Measurements from ENCODE around the gene DIAPH2. TPM values are rescaled to one million over a fixed set of nuclear protein-coding genes. Genes with fewer than 3 reads are reported as not detected.

The DIAPH2 gene
- total RNA-seq, 5 donors from 2014 or later (not counting 1 experiment from before 2014, with no cell fraction given): 8.4 to 15.3 (median 10.8) TPM

DNA sequence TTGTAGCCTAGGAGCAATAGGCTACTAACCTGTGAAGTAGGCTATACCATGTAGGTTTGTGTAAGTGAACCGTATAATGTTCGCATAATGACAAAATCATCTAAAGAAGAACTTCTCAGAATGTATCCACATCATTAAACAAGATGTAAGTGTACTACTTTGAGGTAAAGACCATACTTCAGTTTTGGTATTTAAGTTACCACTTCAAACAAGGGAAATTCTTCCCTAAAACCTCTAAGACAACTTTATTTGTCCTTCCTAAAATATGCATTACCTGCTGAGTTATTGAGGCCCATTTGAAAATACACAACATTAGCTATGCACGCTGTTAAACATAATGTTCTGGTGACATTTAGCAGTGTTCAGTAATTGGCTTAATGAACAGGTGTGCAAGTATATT lies 381.7 kb downstream of the DIAPH2 start:
- CTCF ChIA-PET: no interaction called here
- Mint-ChIP-seq H3K27me3 (no peaks in the 10 kb centered on the region), H3K9me3 (no peaks in the 10 kb centered on the region), H3K36me3 (peaks cover 12% of the 10 kb centered on the region), H3K27ac (no peak overlapping the region), H3K4me3 (no peak overlapping the region), H3K4me1 (peaks cover 0 to 2% (median 0%) of the 10 kb centered on the region in 3 donors)
- H3K4me1 ChIP-seq (ENCODE audit: control insufficient read depth in 1 of 2, extremely low read depth in 1 of 2, insufficient read depth in 2 of 2, low read length in 2 of 2): no peaks in the 10 kb centered on the region
- H3K36me3 ChIP-seq (ENCODE audit: control insufficient read depth in 2 of 2, extremely low read depth in 1 of 2, insufficient read depth in 1 of 2, low read length in 1 of 2): no peaks in the 10 kb centered on the region
- ATAC-seq (replicated peaks in 1 of 4) (no peak), DNase-seq (no peak)
- no peak overlapping the region for H3K4me3 ChIP-seq (ENCODE audit: control insufficient read depth in 1 of 2, extremely low read depth in 1 of 2, low read length in 1 of 2)
- POLR2A ChIA-PET: no interaction called here
- no peak overlapping the region for H3K27ac ChIP-seq (ENCODE audit: low read length)
- WGBS (ENCODE audit: insufficient coverage): no CpG with 5 or more reads among the region's 3 CpGs
- no peaks in the 10 kb centered on the region for H3K9me3 ChIP-seq
- H3K27me3 ChIP-seq (replicated peaks in 1 of 2; ENCODE audit: control insufficient read depth in 2 of 2, extremely low read depth in 1 of 2, insufficient read depth in 2 of 2, low read length in 1 of 2): no peaks in the 10 kb centered on the region

DNA sequence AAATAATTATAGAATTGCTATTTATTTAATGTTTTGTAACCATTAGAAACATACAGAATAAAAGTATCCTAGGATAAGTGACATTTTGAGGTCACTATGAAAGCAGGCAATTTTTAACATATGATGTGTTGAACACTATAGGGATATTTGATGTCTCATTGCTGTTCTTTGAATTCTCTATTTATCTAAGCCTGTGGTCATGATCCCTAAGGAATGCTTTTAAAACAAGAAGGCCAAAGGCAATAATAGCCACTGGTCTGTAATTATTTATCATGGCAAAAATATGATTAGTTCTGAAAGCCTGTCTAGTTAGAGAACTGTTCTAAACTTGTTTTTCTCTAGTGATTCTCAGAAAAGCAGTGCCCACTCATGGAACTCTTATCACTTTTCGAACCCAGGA lies 385.7 kb downstream of the DIAPH2 start:
- ChIA-PET CTCF (no interaction called here), POLR2A (no interaction called here)
- H3K4me1 ChIP-seq (ENCODE audit: control insufficient read depth in 1 of 2, extremely low read depth in 1 of 2, insufficient read depth in 2 of 2, low read length in 2 of 2): no peaks in the 10 kb centered on the region

DNA sequence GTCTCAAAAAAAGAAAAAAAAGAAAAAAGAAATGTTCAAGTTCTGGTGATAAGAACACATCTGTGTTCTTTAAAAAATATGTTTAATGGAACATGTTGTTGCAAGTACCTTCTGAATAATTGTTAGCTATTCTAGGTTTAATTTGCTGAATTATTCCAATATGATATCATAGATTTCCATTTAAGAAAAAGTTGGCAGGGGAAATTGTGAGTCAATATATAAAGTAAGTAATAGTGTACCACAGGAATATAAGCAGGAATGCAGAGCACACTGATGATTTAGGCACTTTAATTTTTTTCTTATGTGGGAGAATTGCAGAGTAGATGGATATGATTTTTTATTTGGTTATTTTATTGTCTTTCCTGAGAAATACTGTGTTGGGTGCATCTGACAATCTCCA lies 389.8 kb downstream of the DIAPH2 start:
- ChIA-PET CTCF (no interaction called here), POLR2A (no interaction called here)
- H3K27me3 Mint-ChIP-seq: no peaks in the 10 kb centered on the region
- Histone ChIP-seq H3K9me3 (no peaks in the 10 kb centered on the region), H3K36me3 (ENCODE audit: control insufficient read depth in 2 of 2, extremely low read depth in 1 of 2, insufficient read depth in 1 of 2, low read length in 1 of 2) (no peaks in the 10 kb centered on the region), H3K27ac (ENCODE audit: low read length) (no peak overlapping the region), H3K27me3 (replicated peaks in 1 of 2; ENCODE audit: control insufficient read depth in 2 of 2, extremely low read depth in 1 of 2, insufficient read depth in 2 of 2, low read length in 1 of 2) (no peaks in the 10 kb centered on the region), H3K4me1 (ENCODE audit: control insufficient read depth in 1 of 2, extremely low read depth in 1 of 2, insufficient read depth in 2 of 2, low read length in 2 of 2) (no peaks in the 10 kb centered on the region), H3K4me3 (ENCODE audit: control insufficient read depth in 1 of 2, extremely low read depth in 1 of 2, low read length in 1 of 2) (no peak overlapping the region)
- ATAC-seq (replicated peaks in 1 of 4) (no peak), DNase-seq (no peak)
- no peak overlapping the region for H3K27ac Mint-ChIP-seq
- peaks cover 27% of the 10 kb centered on the region for H3K36me3 Mint-ChIP-seq
- no peak overlapping the region for H3K4me3 Mint-ChIP-seq
- H3K9me3 Mint-ChIP-seq: no peaks in the 10 kb centered on the region
- no peaks in the 10 kb centered on the region for H3K4me1 Mint-ChIP-seq

More for the DNA sequence above, 385.7 kb downstream of the DIAPH2 start:
- Mint-ChIP-seq H3K36me3 (peaks cover 21% of the 10 kb centered on the region), H3K4me1 (no peaks in the 10 kb centered on the region), H3K4me3 (no peak overlapping the region), H3K9me3 (no peaks in the 10 kb centered on the region), H3K27ac (no peak overlapping the region), H3K27me3 (no peaks in the 10 kb centered on the region)
- Histone ChIP-seq H3K27me3 (replicated peaks in 1 of 2; ENCODE audit: control insufficient read depth in 2 of 2, extremely low read depth in 1 of 2, insufficient read depth in 2 of 2, low read length in 1 of 2) (no peaks in the 10 kb centered on the region), H3K4me3 (ENCODE audit: control insufficient read depth in 1 of 2, extremely low read depth in 1 of 2, low read length in 1 of 2) (no peak overlapping the region), H3K9me3 (no peaks in the 10 kb centered on the region), H3K27ac (ENCODE audit: low read length) (no peak overlapping the region), H3K36me3 (ENCODE audit: control insufficient read depth in 2 of 2, extremely low read depth in 1 of 2, insufficient read depth in 1 of 2, low read length in 1 of 2) (no peaks in the 10 kb centered on the region)
- no peak for DNase-seq
- no peak for ATAC-seq (replicated peaks in 1 of 4)
- WGBS (ENCODE audit: insufficient coverage): no CpG with 5 or more reads among the region's 1 CpG

DNA sequence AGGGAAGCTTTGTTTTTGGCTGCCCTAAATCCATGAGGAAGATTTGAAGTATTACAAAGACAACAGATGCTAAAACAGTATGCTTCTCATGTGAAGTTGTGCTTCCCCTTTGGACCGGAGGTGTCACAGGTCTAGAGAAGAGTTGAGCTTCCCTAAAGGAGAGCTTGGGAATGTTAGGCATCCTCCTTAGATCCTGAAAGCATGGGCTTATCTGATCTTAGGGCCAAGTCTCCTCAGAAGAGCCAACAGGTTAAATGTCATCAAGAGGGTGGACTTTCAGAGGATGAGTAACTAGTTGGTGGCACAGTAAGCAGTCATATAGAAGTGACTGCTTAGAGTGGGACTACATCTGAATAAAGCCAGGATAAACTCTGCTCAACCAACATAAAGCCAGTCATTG lies 404.5 kb downstream of the DIAPH2 start:
- Mint-ChIP-seq H3K36me3 (peaks cover 10% of the 10 kb centered on the region), H3K4me1 (no peaks in the 10 kb centered on the region), H3K9me3 (no peaks in the 10 kb centered on the region), H3K27ac (no peak overlapping the region), H3K4me3 (no peak overlapping the region), H3K27me3 (no peaks in the 10 kb centered on the region)
- CTCF ChIA-PET: no interaction called here
- no peak overlapping the region for H3K27ac ChIP-seq (ENCODE audit: low read length)
- no CpG with 5 or more reads among the region's 1 CpG for WGBS (ENCODE audit: insufficient coverage)
- no peaks in the 10 kb centered on the region for H3K4me1 ChIP-seq (ENCODE audit: control insufficient read depth in 1 of 2, extremely low read depth in 1 of 2, insufficient read depth in 2 of 2, low read length in 2 of 2)
- no peaks in the 10 kb centered on the region for H3K9me3 ChIP-seq
- H3K36me3 ChIP-seq (ENCODE audit: control insufficient read depth in 2 of 2, extremely low read depth in 1 of 2, insufficient read depth in 1 of 2, low read length in 1 of 2): no peaks in the 10 kb centered on the region
- POLR2A ChIA-PET: no interaction called here
- H3K4me3 ChIP-seq (ENCODE audit: control insufficient read depth in 1 of 2, extremely low read depth in 1 of 2, low read length in 1 of 2): no peak overlapping the region
- DNase-seq (no peak), ATAC-seq (replicated peaks in 1 of 4) (no peak)
- no peaks in the 10 kb centered on the region for H3K27me3 ChIP-seq (replicated peaks in 1 of 2; ENCODE audit: control insufficient read depth in 2 of 2, extremely low read depth in 1 of 2, insufficient read depth in 2 of 2, low read length in 1 of 2)

DNA sequence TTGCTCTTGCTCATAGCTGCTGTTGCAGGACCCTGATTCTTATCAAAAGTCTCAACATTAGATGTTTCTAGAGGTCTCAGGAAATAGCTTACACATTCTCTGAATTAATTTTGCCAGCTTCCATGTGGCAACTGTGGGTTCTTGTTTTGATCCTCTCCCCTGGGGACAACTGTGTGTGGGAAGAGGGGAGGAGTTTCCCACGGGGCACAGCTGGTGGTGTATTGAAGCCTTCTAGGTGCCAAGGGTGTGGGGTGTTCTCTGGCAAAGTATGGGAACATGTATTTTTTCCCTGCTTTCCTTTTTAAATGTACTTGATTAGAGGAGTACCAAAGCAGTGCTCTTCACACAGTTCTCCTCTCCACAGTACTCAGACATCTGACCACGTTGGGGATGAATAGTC lies 411.7 kb downstream of the DIAPH2 start:
- H3K4me1 Mint-ChIP-seq: no peaks in the 10 kb centered on the region
- ChIA-PET CTCF (interaction anchor here in 1 of 2 donors (0.6 kb wide), 1 partner anchor 36 kb away, joined by 5 read pairs; no protein-coding TSS in a partner anchor), POLR2A (no interaction called here)
- H3K36me3 ChIP-seq (ENCODE audit: control insufficient read depth in 2 of 2, extremely low read depth in 1 of 2, insufficient read depth in 1 of 2, low read length in 1 of 2): no peaks in the 10 kb centered on the region
- no peak overlapping the region for H3K27ac ChIP-seq (ENCODE audit: low read length)
- no peak overlapping the region for H3K27ac Mint-ChIP-seq
- H3K27me3 Mint-ChIP-seq: no peaks in the 10 kb centered on the region
- no peak for DNase-seq
- no peaks in the 10 kb centered on the region for H3K9me3 ChIP-seq
- no peaks in the 10 kb centered on the region for H3K9me3 Mint-ChIP-seq
- no peaks in the 10 kb centered on the region for H3K27me3 ChIP-seq (replicated peaks in 1 of 2; ENCODE audit: control insufficient read depth in 2 of 2, extremely low read depth in 1 of 2, insufficient read depth in 2 of 2, low read length in 1 of 2)
- no peak overlapping the region for H3K4me3 ChIP-seq (ENCODE audit: control insufficient read depth in 1 of 2, extremely low read depth in 1 of 2, low read length in 1 of 2)
- H3K36me3 Mint-ChIP-seq: peaks cover 4% of the 10 kb centered on the region
- no peaks in the 10 kb centered on the region for H3K4me1 ChIP-seq (ENCODE audit: control insufficient read depth in 1 of 2, extremely low read depth in 1 of 2, insufficient read depth in 2 of 2, low read length in 2 of 2)
- H3K4me3 Mint-ChIP-seq: no peak overlapping the region
- WGBS (ENCODE audit: insufficient coverage): no CpG with 5 or more reads among the region's 2 CpGs
- ATAC-seq (replicated peaks in 1 of 4): no peak

DNA sequence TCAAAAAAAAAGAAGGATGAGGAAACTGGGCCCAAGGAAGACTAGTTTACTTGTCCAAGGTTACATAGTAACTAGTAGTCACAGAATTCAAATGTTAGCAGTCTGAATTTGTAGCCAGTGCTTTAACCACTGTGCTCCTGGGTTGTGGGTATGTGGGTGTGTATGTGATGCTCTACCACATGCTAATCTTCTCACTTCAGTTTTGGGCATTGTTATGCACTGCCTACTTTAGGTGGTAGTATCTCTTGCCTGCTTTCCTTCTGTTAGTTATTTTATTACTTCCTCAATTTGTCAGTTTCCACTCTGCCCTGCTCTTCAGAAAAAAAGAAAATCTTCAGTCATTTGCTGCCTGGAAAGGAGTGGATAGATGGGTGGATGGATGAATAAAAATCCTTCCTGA lies 418.3 kb downstream of the DIAPH2 start:
- Mint-ChIP-seq H3K4me1 (no peaks in the 10 kb centered on the region), H3K36me3 (peaks cover 15% of the 10 kb centered on the region), H3K4me3 (no peak overlapping the region), H3K27me3 (no peaks in the 10 kb centered on the region), H3K9me3 (no peaks in the 10 kb centered on the region), H3K27ac (no peak overlapping the region)
- no peak overlapping the region for H3K27ac ChIP-seq (ENCODE audit: low read length)
- ATAC-seq (replicated peaks in 1 of 4) (no peak), DNase-seq (no peak)
- H3K4me1 ChIP-seq (ENCODE audit: control insufficient read depth in 1 of 2, extremely low read depth in 1 of 2, insufficient read depth in 2 of 2, low read length in 2 of 2): no peaks in the 10 kb centered on the region
- no peaks in the 10 kb centered on the region for H3K27me3 ChIP-seq (replicated peaks in 1 of 2; ENCODE audit: control insufficient read depth in 2 of 2, extremely low read depth in 1 of 2, insufficient read depth in 2 of 2, low read length in 1 of 2)
- H3K9me3 ChIP-seq: no peaks in the 10 kb centered on the region
- POLR2A ChIA-PET: no interaction called here
- no peaks in the 10 kb centered on the region for H3K36me3 ChIP-seq (ENCODE audit: control insufficient read depth in 2 of 2, extremely low read depth in 1 of 2, insufficient read depth in 1 of 2, low read length in 1 of 2)
- H3K4me3 ChIP-seq (ENCODE audit: control insufficient read depth in 1 of 2, extremely low read depth in 1 of 2, low read length in 1 of 2): no peak overlapping the region
- CTCF ChIA-PET: no interaction called here

DNA sequence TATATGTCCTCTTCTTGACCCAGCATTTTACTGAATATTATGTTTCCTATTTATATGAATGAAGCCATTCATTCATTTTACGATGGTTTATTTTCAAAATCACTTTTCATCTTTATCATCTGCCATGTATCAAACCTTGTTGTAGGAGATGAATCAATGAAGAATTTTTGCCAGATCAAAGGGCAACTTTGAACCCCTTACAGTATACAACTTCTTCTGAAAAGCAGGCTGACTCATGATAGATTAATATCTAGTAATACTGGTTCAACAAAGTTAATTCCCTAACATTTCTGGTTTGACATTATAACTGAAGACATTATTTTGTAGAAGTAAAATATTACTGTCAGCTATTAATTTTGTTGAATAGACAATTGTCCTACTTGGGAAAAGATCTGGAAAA lies 425.1 kb downstream of the DIAPH2 start:
- no CpG with 5 or more reads among the region's 1 CpG for WGBS (ENCODE audit: insufficient coverage)
- Mint-ChIP-seq H3K9me3 (no peaks in the 10 kb centered on the region), H3K36me3 (peaks cover 5% of the 10 kb centered on the region), H3K27me3 (no peaks in the 10 kb centered on the region), H3K27ac (no peak overlapping the region), H3K4me1 (no peaks in the 10 kb centered on the region), H3K4me3 (no peak overlapping the region)
- Histone ChIP-seq H3K27ac (ENCODE audit: low read length) (no peak overlapping the region), H3K9me3 (no peaks in the 10 kb centered on the region), H3K27me3 (replicated peaks in 1 of 2; ENCODE audit: control insufficient read depth in 2 of 2, extremely low read depth in 1 of 2, insufficient read depth in 2 of 2, low read length in 1 of 2) (no peaks in the 10 kb centered on the region), H3K4me1 (ENCODE audit: control insufficient read depth in 1 of 2, extremely low read depth in 1 of 2, insufficient read depth in 2 of 2, low read length in 2 of 2) (no peaks in the 10 kb centered on the region), H3K4me3 (ENCODE audit: control insufficient read depth in 1 of 2, extremely low read depth in 1 of 2, low read length in 1 of 2) (no peak overlapping the region), H3K36me3 (ENCODE audit: control insufficient read depth in 2 of 2, extremely low read depth in 1 of 2, insufficient read depth in 1 of 2, low read length in 1 of 2) (no peaks in the 10 kb centered on the region)
- CTCF ChIA-PET: no interaction called here
- ATAC-seq (replicated peaks in 1 of 4): no peak
- POLR2A ChIA-PET: no interaction called here
- no peak for DNase-seq
